ENCODE data around the gene TDRD12. TPM values are rescaled to one million over a fixed set of nuclear protein-coding genes. Genes with fewer than 3 reads are reported as not detected.

Gene TDRD12
- total and polyA plus RNA-seq, 9 donors: 0.23 to 3.2 (median 1.9) TPM

DNA sequence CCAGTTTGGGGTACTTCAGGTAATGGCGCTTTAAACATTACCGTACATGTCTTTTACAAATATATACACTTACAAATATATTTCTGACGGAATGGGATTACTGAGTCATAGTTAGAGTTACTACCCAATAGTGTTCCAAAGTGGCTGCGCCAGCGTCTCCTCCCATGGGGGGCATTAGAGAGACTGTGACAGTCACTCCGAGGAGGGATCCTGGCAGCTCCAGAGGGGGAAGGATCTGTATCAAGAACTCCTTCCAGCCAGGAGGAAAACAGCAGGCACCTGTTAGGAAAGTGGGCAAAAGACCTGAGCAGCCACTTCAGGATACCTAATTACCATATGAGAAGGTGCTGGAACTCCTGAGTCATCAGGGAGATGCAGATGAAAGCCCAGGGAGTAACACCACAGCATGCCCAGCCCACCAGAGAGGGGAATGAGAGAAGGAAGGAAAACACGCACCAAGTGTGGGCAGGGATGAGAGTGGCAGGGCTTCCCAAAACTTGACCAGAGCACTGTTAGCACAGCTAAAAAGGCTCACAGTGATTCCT lies 97.1 kb downstream of the TDRD12 start:
- no peaks in the 10 kb centered on the region for H3K4me1 ChIP-seq (ENCODE audit: insufficient read depth)
- TF ChIP-seq CTCF (IDR thresholded peaks at IDR 0.05) (no peak), EP300 (IDR thresholded peaks at IDR 0.05) (no peak), POLR2A (IDR thresholded peaks at IDR 0.05) (no peak)

DNA sequence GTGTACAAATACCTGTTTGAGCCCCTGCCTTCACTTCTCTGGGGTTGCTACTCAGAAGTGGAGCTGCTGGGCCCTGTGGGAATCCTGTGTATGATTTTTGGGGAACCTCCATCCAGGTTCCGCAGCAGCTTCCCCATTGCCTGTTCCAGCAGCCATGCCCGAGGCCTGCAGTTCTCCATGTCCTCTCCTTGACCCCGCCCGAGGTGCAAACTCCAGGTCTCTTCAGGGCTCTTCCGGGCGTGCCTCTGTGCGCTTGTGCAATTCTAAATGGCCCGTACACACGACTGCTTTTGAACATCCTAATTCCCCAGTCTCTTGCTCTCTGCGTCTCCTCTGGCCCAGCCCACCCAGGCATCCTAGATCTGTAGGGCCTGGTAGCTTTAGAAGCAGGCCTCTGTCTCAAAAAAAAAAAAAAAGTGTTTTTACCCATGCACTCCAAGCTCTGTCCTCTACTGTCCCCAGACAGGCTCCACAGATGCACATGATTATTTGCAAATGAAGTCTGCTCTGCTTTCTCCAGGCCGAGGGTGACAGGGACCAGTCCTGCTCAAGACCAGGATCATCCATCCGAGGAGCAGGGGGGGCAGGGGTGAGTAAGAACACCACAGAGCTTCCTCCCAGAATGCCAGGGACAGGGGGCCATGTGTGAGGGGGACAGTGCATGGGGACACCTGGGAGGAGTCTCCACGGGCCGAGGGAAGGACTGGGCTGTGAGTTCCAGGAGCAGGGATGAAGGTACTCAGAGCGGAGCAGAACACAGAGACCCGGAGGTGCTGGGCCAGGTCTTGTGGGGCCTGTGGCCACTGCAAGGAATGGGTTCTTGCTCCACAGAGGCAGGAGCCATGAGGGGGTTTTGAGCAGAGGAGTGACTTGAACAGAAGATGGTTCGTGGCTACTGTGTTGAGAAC lies 98.3 kb downstream of the TDRD12 start:
- Histone ChIP-seq H3K36me3 (no peaks in the 10 kb centered on the region), H3K4me1 (ENCODE audit: insufficient read depth) (no peaks in the 10 kb centered on the region), H3K9me3 (no peaks in the 10 kb centered on the region), H3K27ac (no peak overlapping the region), H3K4me3 (no peak overlapping the region), H3K27me3 (no peaks in the 10 kb centered on the region)
- intact Hi-C loops (cut with DNase I): no loop called here
- no peak for DNase-seq
- WGBS, 3 donors: 81 to 84% (median 82%) methylated on average over 17 of the region's 17 CpGs
- TF ChIP-seq EP300 (IDR thresholded peaks at IDR 0.05): no peak
- no peak for TF ChIP-seq CTCF (IDR thresholded peaks at IDR 0.05)
- TF ChIP-seq POLR2A (IDR thresholded peaks at IDR 0.05): no peak

More for the DNA sequence above, 97.1 kb downstream of the TDRD12 start:
- H3K4me3 ChIP-seq: no peak overlapping the region
- H3K27me3 ChIP-seq: no peaks in the 10 kb centered on the region
- H3K36me3 ChIP-seq: no peaks in the 10 kb centered on the region
- no peak overlapping the region for H3K27ac ChIP-seq
- intact Hi-C loops (cut with DNase I): no loop called here
- 62 to 68% (median 65%) methylated on average over 7 of the region's 7 CpGs for WGBS, 3 donors
- DNase-seq: no peak
- no peaks in the 10 kb centered on the region for H3K9me3 ChIP-seq

DNA sequence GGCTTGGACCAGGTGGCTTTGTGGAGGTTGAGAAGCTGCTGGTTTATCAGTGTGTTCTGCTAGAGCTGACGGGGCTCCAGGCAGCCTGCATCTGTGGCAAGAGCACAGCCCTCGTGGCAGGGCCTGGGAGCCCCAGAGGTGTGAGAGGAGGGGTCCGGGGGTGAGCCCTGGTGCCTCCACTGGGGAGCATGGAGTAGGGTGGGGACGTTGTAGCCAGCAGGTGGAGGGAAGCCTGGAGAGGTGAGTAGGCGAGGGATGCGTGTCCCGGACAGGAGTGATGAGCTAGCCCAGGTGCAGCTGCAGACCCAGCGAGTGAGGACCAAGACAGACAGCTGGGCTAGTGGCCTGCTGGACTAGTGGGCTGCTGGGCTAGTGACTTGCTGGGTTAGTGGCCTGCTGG lies 99.0 kb downstream of the TDRD12 start:
- Histone ChIP-seq H3K27me3 (no peaks in the 10 kb centered on the region), H3K4me3 (no peak overlapping the region), H3K4me1 (ENCODE audit: insufficient read depth) (no peaks in the 10 kb centered on the region), H3K27ac (no peak overlapping the region), H3K9me3 (no peaks in the 10 kb centered on the region), H3K36me3 (no peaks in the 10 kb centered on the region)
- intact Hi-C loops (cut with DNase I): no loop called here
- no peak for TF ChIP-seq POLR2A (IDR thresholded peaks at IDR 0.05)
- no peak for TF ChIP-seq CTCF (IDR thresholded peaks at IDR 0.05)
- TF ChIP-seq EP300 (IDR thresholded peaks at IDR 0.05): no peak
- WGBS, 3 donors: 76 to 87% (median 81%) methylated on average over 8 of the region's 8 CpGs
- no peak for DNase-seq

- intact Hi-C loops (cut with DNase I): no loop called here
- Histone ChIP-seq H3K36me3 (no peaks in the 10 kb centered on the region), H3K4me3 (no peak overlapping the region), H3K4me1 (ENCODE audit: insufficient read depth) (no peaks in the 10 kb centered on the region), H3K27me3 (no peaks in the 10 kb centered on the region), H3K27ac (no peak overlapping the region), H3K9me3 (no peaks in the 10 kb centered on the region)
- TF ChIP-seq CTCF (IDR thresholded peaks at IDR 0.05) (no peak), EP300 (IDR thresholded peaks at IDR 0.05) (no peak), POLR2A (IDR thresholded peaks at IDR 0.05) (no peak)
- no peak for DNase-seq
- 51 to 58% (median 55%) methylated on average over 17 of the region's 17 CpGs for WGBS, 3 donors
Measured at GRCh38 chr19:32819419-32820400, 100.1 kb downstream of the TDRD12 start.
